Measurements from ENCODE around the gene PRR18. TPM values are rescaled to one million over a fixed set of nuclear protein-coding genes. Genes with fewer than 3 reads are reported as not detected.

The PRR18 gene
- total RNA-seq, 2 donors from 2014 or later = 0.27 TPM; not detected in 1

- 90% methylated on average over 23 of the region's 23 CpGs for WGBS
- intact Hi-C loops (cut with DNase I) = no loop called here
- Histone ChIP-seq H3K27me3 (replicated peaks; ENCODE audit: insufficient read depth) (no peaks in the 10 kb centered on the region), H3K27ac (no peak overlapping the region), H3K4me3 (no peak overlapping the region), H3K9me3 (no peaks in the 10 kb centered on the region), H3K36me3 (no peaks in the 10 kb centered on the region), H3K4me1 (replicated peaks) (no peaks in the 10 kb centered on the region)
- DNase-seq (ENCODE audit: low spot score) = no peak
- TF ChIP-seq CTCF (IDR thresholded peaks at IDR 0.05) (no peak), POLR2AphosphoS5 (IDR thresholded peaks at IDR 0.05) (no peak), POLR2A (IDR thresholded peaks at IDR 0.05) (no peak)
Measured at GRCh38 chr6:166297606-166298005, 10.6 kb downstream of the PRR18 start.

GRCh38 chr6:166296035-166296883 lies 11.9 kb downstream of the PRR18 start:
- 95% methylated on average over 10 of the region's 10 CpGs for WGBS
- TF ChIP-seq CTCF (IDR thresholded peaks at IDR 0.05) (no peak), POLR2A (IDR thresholded peaks at IDR 0.05) (no peak), POLR2AphosphoS5 (IDR thresholded peaks at IDR 0.05) (no peak)
- DNase-seq (ENCODE audit: low spot score) = no peak
- intact Hi-C loops (cut with DNase I) = no loop called here
- Histone ChIP-seq H3K4me3 (no peak overlapping the region), H3K36me3 (no peaks in the 10 kb centered on the region), H3K27me3 (replicated peaks; ENCODE audit: insufficient read depth) (no peaks in the 10 kb centered on the region), H3K27ac (no peak overlapping the region), H3K4me1 (replicated peaks) (no peaks in the 10 kb centered on the region), H3K9me3 (no peaks in the 10 kb centered on the region)

- Histone ChIP-seq H3K4me3 (no peak overlapping the region), H3K4me1 (replicated peaks) (no peaks in the 10 kb centered on the region), H3K36me3 (no peaks in the 10 kb centered on the region), H3K9me3 (no peaks in the 10 kb centered on the region), H3K27ac (no peak overlapping the region), H3K27me3 (replicated peaks; ENCODE audit: insufficient read depth) (no peaks in the 10 kb centered on the region)
- TF ChIP-seq POLR2A (IDR thresholded peaks at IDR 0.05) = no peak
- no peak for TF ChIP-seq CTCF (IDR thresholded peaks at IDR 0.05)
- no peak for TF ChIP-seq POLR2AphosphoS5 (IDR thresholded peaks at IDR 0.05)
- no peak for DNase-seq (ENCODE audit: low spot score)
- WGBS = 82% methylated on average over 12 of the region's 12 CpGs
- intact Hi-C loops (cut with DNase I) = no loop called here
Measured at GRCh38 chr6:166293731-166294584, 14.2 kb downstream of the PRR18 start.

- no peak for DNase-seq (ENCODE audit: low spot score)
- H3K4me1 ChIP-seq (replicated peaks) = no peaks in the 10 kb centered on the region
- no peaks in the 10 kb centered on the region for H3K36me3 ChIP-seq
- no peak overlapping the region for H3K4me3 ChIP-seq
- no peaks in the 10 kb centered on the region for H3K9me3 ChIP-seq
- WGBS = 94% methylated on average over 14 of the region's 14 CpGs
- intact Hi-C loops (cut with DNase I) = no loop called here
- H3K27ac ChIP-seq = no peak overlapping the region
- peaks cover 2% of the 10 kb centered on the region for H3K27me3 ChIP-seq (replicated peaks; ENCODE audit: insufficient read depth)
- no peak for TF ChIP-seq POLR2AphosphoS5 (IDR thresholded peaks at IDR 0.05)
- TF ChIP-seq CTCF (IDR thresholded peaks at IDR 0.05) = no peak
- TF ChIP-seq POLR2A (IDR thresholded peaks at IDR 0.05) = no peak
Measured at GRCh38 chr6:166289207-166290060, 18.8 kb downstream of the PRR18 start.
